K562 (cell line): ENCODE results near the gene BRME1. TPM values are rescaled to one million over a fixed set of nuclear protein-coding genes. Genes with fewer than 3 reads are reported as not detected.
A peak's percentile ranks its signal among the peaks of the same experiment; 100 is the strongest.

ENCODE experiments used
- ATF7 ChIP-seq: fragments of 450-650 bp; IDR thresholded peaks from 2 replicates; pipeline ENCODE4 v1.7.1; 2014; ENCODE audit warnings: mild to moderate bottlenecking, moderate library complexity
- BMI1 ChIP-seq: fragments of 150-350 bp; IDR thresholded peaks from 2 replicates; pipeline ENCODE4 v1.6.1; 2014; ENCODE audit warnings: low read length
- DIDO1 ChIP-seq: fragments of 450-650 bp; IDR thresholded peaks from 2 replicates; pipeline ENCODE4 v1.6.1; 2016; ENCODE audit warnings: low read depth, missing biosample characterization, missing genetic modification characterization
- DPF2 ChIP-seq: fragments of 450-650 bp; IDR thresholded peaks from 2 replicates; pipeline ENCODE4 v1.6.1; 2016
- ELK1 ChIP-seq: sonication (generic); formaldehyde crosslinking; IDR thresholded peaks from 2 replicates; pipeline ENCODE4 v1.8.1; 2022; ENCODE audit warnings: missing genetic modification reagents
- FOXK2 ChIP-seq, 2 experiments: fragments of 450-650 bp; IDR thresholded peaks in 1 of 2; conservative IDR thresholded peaks in 1 of 2; 2 replicates each; pipeline ENCODE4 v1.6.1; 2016; ENCODE audit warnings: low read depth in 2 of 2, mild to moderate bottlenecking in 1 of 2
- FOXP1 ChIP-seq: sonication (generic); formaldehyde crosslinking; IDR thresholded peaks from 2 replicates; pipeline ENCODE4 v1.8.0; 2022; ENCODE audit warnings: mild to moderate bottlenecking, missing genetic modification reagents
- HCFC1 ChIP-seq: IDR thresholded peaks from 2 replicates; pipeline ENCODE4 v1.6.1; 2012; ENCODE audit warnings: low read depth, low read length, improper control_type of control experiment
- HDAC8 ChIP-seq: fragments of 450-650 bp; IDR thresholded peaks from 2 replicates; pipeline ENCODE4 v1.6.1; 2016; ENCODE audit warnings: mild to moderate bottlenecking, missing genetic modification characterization, moderate library complexity, missing compliant biosample characterization
- JUND ChIP-seq, 2 experiments: IDR thresholded peaks; 2 replicates in 1 of 2; 3 replicates in 1 of 2; pipeline ENCODE4 v1.6.1; 2011; ENCODE audit warnings: borderline replicate concordance in 2 of 2, low read depth in 2 of 2, low read length in 2 of 2, improper control_type of control experiment in 1 of 2, missing biosample characterization in 1 of 2, missing genetic modification characterization in 1 of 2, missing genetic modification reagents in 1 of 2
- MTA2 ChIP-seq: fragments of 450-650 bp; IDR thresholded peaks from 2 replicates; pipeline ENCODE4 v1.6.1; 2016; ENCODE audit warnings: low read depth
- NRF1 ChIP-seq, 2 experiments: fragments of 450-650 bp; IDR thresholded peaks in 1 of 2; conservative IDR thresholded peaks in 1 of 2; 2 replicates each; pipeline ENCODE4 v1.6.1; 2014; ENCODE audit warnings: mild to moderate bottlenecking in 2 of 2
- TRIM24 ChIP-seq, 2 experiments: fragments of 450-650 bp; IDR thresholded peaks; 2 replicates each; pipeline ENCODE4 v1.6.1; 2016
- TRIM25 ChIP-seq: fragments of 450-650 bp; IDR thresholded peaks from 2 replicates; pipeline ENCODE4 v1.7.0; 2016; ENCODE audit warnings: borderline replicate concordance
- TSHZ1 ChIP-seq: fragments of 250-450 bp; sonication (Bioruptor Pico); IDR thresholded peaks from 2 replicates; pipeline ENCODE4 v1.4.0; 2020; ENCODE audit warnings: mild to moderate bottlenecking, moderate library complexity
- ZNF436 ChIP-seq: fragments of 250-450, 450-650 bp; sonication (Bioruptor Pico); formaldehyde crosslinking; IDR thresholded peaks from 2 replicates; pipeline ENCODE4 v1.7.0; 2020; ENCODE audit warnings: mild to moderate bottlenecking
- ZNF512 ChIP-seq: IDR thresholded peaks from 2 replicates; pipeline ENCODE4 v1.6.1; 2016; ENCODE audit warnings: missing genetic modification characterization, missing compliant biosample characterization
- polyA plus RNA-seq, 8 experiments: library from polyadenylated mRNA; depleted of rRNA in 4 of 8; stranded (reverse) in 5 of 8; unstranded in 3 of 8; fragments of >200 nt; fragmentation: Nextera tagmentation in 2 of 8; fragmentation: Illumina TruSeq in 1 of 8; extraction: Ambion mirVana in 2 of 8; extraction: Trizol in 1 of 8; gene quantifications; 2 replicates each; pipeline versions ENCODE4 v1.2.1 to v1.2.3, GENCODE V29; 2011 to 2014; ENCODE audit warnings: inconsistent platforms in 1 of 8, missing spikeins in 1 of 8
- total RNA-seq, 7 experiments: library from RNA; depleted of rRNA in 6 of 7; stranded (reverse); fragments of >200 nt in 6 of 7; fragmentation: Illumina TruSeq in 2 of 7; extraction: Trizol in 2 of 7; gene quantifications; 2 replicates each; pipeline versions ENCODE4 v1.2.1 to v1.2.3, GENCODE V29; 2011 to 2021; ENCODE audit warnings: low replicate concordance in 1 of 7
- TF ChIP-seq, protein P1 (sequence below), 2 experiments: fragments of 250-450 bp in 1 of 2; fragments of 450-650 bp in 1 of 2; sonication (Bioruptor Pico) in 1 of 2; IDR thresholded peaks; 2 replicates each; pipeline versions ENCODE4 v1.6.1 to v1.8.0; 2016 to 2021; ENCODE audit warnings: mild to moderate bottlenecking in 2 of 2, moderate library complexity in 2 of 2, missing compliant biosample characterization in 1 of 2, missing genetic modification characterization in 1 of 2

Gene BRME1
- total and polyA plus RNA-seq, 9 of the 15 experiments (the other 6 are each of a cell fraction or from before 2014, with no cell fraction given) = 0.75 to 6.1 (median 3.6) TPM

- TF ChIP-seq DPF2 (peak; percentile 62; the same call in 1 of the 2 replicates), FOXK2 (conservative IDR thresholded peaks at IDR 0.05 in 1 of 2, IDR thresholded peaks at IDR 0.05 in 1 of 2; ENCODE audit: low read depth in 2 of 2) (no peak), ZNF436 (no peak), NRF1 (conservative IDR thresholded peaks at IDR 0.05 in 1 of 2, IDR thresholded peaks at IDR 0.05 in 1 of 2) (peak; percentile 48 to 52; a peak in 3 of 4 replicates), BMI1 (no peak), TRIM24 (IDR thresholded peaks at IDR 0.05) (peak in 1 of 2 experiments; percentile 20; a peak in 1 of 4 replicates), FOXP1 (CRISPR knock-in tag) (no peak), HCFC1 (peak; percentile 48; the same call in 1 of the 2 replicates), JUND (IDR thresholded peaks at IDR 0.05; ENCODE audit: borderline replicate concordance, low read depth, low read length) (peak; percentile 29; the same call in 1 of the 2 replicates), JUND (tag; IDR thresholded peaks at IDR 0.05; ENCODE audit: borderline replicate concordance, low read depth, low read length) (no peak; the same call in 2 of the 3 replicates), ELK1 (0 out of 2 replicates have a peak, but pooled peaks have one; percentile 80), TSHZ1 (CRISPR knock-in tag) (no peak), ZNF512 (no peak), DIDO1 (tag) (no peak), ATF7 (peak; percentile 60; the same call in 1 of the 2 replicates), MTA2 (0 out of 2 replicates have a peak, but pooled peaks have one; percentile 6), HDAC8 (tag) (no peak), TRIM25 (0 out of 2 replicates have a peak, but pooled peaks have one; percentile 49)
- TF ChIP-seq, protein P1, sequence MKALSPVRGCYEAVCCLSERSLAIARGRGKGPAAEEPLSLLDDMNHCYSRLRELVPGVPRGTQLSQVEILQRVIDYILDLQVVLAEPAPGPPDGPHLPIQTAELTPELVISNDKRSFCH (CRISPR knock-in tag; IDR thresholded peaks at IDR 0.05) = no peak
- TF ChIP-seq, protein P1 (tag; IDR thresholded peaks at IDR 0.05) = no peak
Observed at GRCh38 chr19:13839130-13839937, 66.6 kb downstream of the BRME1 start (continued).
